Measurements from ENCODE around the gene PTPRM.

The PTPRM gene

DNA sequence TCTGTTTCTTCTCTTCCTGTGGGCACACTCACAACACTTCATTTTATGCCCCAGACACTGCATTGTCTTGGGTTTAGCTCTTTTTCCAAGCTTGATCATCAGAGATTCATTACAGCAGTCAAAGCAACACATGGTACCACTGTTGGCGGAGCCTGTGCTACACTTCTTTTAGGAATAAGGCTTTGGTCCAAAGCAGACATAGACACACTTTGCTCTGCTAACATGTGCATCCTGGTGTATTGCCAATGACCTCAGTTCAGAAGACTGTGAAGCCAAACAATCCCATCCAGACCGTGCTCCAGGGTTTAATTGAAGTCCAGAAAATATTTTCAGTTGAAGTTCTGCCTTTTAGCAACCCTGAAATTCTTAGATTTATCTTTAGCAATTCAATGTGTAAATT lies 687.5 kb downstream of the PTPRM start:
- ATAC-seq (ENCODE audit: insufficient read depth, low read depth), result no peak
- no peak overlapping the region for H3K27ac ChIP-seq (ENCODE audit: low read length)
- H3K4me2 ChIP-seq (ENCODE audit: insufficient read depth, low read length), result no peak overlapping the region

DNA sequence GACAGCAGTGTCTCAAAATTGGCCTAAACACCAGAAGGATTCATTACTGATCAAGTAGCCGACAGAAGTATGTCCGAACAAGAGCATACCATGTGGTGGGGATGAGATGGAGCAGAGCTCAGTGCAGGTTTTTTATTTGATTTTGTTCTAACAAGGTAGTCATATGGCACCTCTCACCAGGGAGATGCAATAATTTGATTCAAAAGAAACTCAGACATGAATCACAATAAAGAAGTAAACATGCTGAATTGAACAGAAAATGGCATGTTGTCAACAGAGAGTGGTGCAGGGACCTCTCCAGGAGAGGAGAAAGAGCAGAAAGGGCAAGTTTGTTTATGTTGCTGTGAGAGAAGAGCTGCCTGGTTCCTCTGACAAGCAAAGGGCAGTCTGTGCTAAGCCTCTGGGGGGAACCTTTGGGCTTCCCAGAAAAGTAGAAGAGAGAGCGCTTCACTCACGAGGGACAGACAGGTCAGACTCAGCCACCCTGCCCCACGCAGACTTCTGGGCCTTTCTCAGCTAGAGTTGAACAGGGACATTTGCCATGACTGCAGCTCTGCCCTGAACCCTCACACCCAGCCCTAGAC lies 690.8 kb downstream of the PTPRM start:
- Histone ChIP-seq H3K4me3 (ENCODE audit: low read depth in 1 of 2, low read length in 2 of 2) (no peak overlapping the region), H4K20me1 (ENCODE audit: insufficient read depth, low read length) (no peaks in the 10 kb centered on the region), H3K4me2 (ENCODE audit: insufficient read depth, low read length) (no peak overlapping the region), H2AFZ (ENCODE audit: low read depth, low read length) (no peak overlapping the region), H3K27ac (ENCODE audit: low read length) (no peak overlapping the region), H3K79me2 (ENCODE audit: insufficient read depth, low read length) (no peaks in the 10 kb centered on the region), H3K9ac (ENCODE audit: low read depth, low read length) (no peak overlapping the region), H3K9me3 (ENCODE audit: insufficient read depth, low read length, severe bottlenecking) (no peaks in the 10 kb centered on the region), H3K36me3 (ENCODE audit: insufficient read depth, low read length) (no peaks in the 10 kb centered on the region), H3K4me1 (ENCODE audit: insufficient read depth, low read length) (no peaks in the 10 kb centered on the region), H3K27me3 (ENCODE audit: insufficient read depth, low read length, poor library complexity) (peaks cover 3% of the 10 kb centered on the region)
- DNase-seq, result no peak
- TF ChIP-seq EZH2 (IDR thresholded peaks at IDR 0.05; ENCODE audit: borderline replicate concordance, low read depth, low read length, severe bottlenecking), result no peak
- TF ChIP-seq, protein P1, sequence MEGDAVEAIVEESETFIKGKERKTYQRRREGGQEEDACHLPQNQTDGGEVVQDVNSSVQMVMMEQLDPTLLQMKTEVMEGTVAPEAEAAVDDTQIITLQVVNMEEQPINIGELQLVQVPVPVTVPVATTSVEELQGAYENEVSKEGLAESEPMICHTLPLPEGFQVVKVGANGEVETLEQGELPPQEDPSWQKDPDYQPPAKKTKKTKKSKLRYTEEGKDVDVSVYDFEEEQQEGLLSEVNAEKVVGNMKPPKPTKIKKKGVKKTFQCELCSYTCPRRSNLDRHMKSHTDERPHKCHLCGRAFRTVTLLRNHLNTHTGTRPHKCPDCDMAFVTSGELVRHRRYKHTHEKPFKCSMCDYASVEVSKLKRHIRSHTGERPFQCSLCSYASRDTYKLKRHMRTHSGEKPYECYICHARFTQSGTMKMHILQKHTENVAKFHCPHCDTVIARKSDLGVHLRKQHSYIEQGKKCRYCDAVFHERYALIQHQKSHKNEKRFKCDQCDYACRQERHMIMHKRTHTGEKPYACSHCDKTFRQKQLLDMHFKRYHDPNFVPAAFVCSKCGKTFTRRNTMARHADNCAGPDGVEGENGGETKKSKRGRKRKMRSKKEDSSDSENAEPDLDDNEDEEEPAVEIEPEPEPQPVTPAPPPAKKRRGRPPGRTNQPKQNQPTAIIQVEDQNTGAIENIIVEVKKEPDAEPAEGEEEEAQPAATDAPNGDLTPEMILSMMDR (IDR thresholded peaks at IDR 0.05; ENCODE audit: borderline replicate concordance, extremely low read depth, low read length, poor library complexity, severe bottlenecking), result no peak
- ATAC-seq (ENCODE audit: insufficient read depth, low read depth), result no peak

More for the DNA sequence above, 687.5 kb downstream of the PTPRM start:
- no peak overlapping the region for H3K4me3 ChIP-seq (ENCODE audit: low read depth in 1 of 2, low read length in 2 of 2)
- H3K36me3 ChIP-seq (ENCODE audit: insufficient read depth, low read length), result no peaks in the 10 kb centered on the region
- H3K9ac ChIP-seq (ENCODE audit: low read depth, low read length), result no peak overlapping the region
- H2AFZ ChIP-seq (ENCODE audit: low read depth, low read length), result no peak overlapping the region
- H4K20me1 ChIP-seq (ENCODE audit: insufficient read depth, low read length), result no peaks in the 10 kb centered on the region
- no peaks in the 10 kb centered on the region for H3K79me2 ChIP-seq (ENCODE audit: insufficient read depth, low read length)
- H3K4me1 ChIP-seq (ENCODE audit: insufficient read depth, low read length), result no peaks in the 10 kb centered on the region
- no peak for DNase-seq
- TF ChIP-seq, protein P1 (IDR thresholded peaks at IDR 0.05; ENCODE audit: borderline replicate concordance, extremely low read depth, low read length, poor library complexity, severe bottlenecking), result no peak
- TF ChIP-seq EZH2 (IDR thresholded peaks at IDR 0.05; ENCODE audit: borderline replicate concordance, low read depth, low read length, severe bottlenecking), result no peak
- H3K27me3 ChIP-seq (ENCODE audit: insufficient read depth, low read length, poor library complexity), result peaks cover 3% of the 10 kb centered on the region
- no peaks in the 10 kb centered on the region for H3K9me3 ChIP-seq (ENCODE audit: insufficient read depth, low read length, severe bottlenecking)

DNA sequence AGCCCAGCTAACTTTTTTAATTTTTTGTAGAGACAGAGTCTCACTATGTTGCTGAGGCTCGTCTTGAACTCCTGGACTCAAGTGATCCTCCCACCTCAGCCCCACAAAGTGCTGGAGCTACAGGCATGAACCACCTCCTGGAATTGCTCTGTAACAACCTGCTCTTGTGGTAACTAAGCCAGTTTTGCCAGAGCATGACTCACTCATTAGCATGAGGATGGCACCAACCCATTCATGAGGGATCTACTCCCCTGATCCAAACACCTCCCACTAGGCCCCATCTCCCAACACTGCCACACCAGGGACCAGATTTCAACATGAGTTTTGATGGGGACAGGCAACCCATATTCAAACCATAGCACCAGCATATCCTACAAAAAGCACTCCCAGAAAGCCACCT lies 693.2 kb downstream of the PTPRM start:
- no peak overlapping the region for H3K27ac ChIP-seq (ENCODE audit: low read length)
- TF ChIP-seq EZH2 (IDR thresholded peaks at IDR 0.05; ENCODE audit: borderline replicate concordance, low read depth, low read length, severe bottlenecking), result no peak
- TF ChIP-seq, protein P1 (IDR thresholded peaks at IDR 0.05; ENCODE audit: borderline replicate concordance, extremely low read depth, low read length, poor library complexity, severe bottlenecking), result no peak
- no peaks in the 10 kb centered on the region for H3K36me3 ChIP-seq (ENCODE audit: insufficient read depth, low read length)

More for the DNA sequence above, 693.2 kb downstream of the PTPRM start:
- no peak overlapping the region for H3K4me3 ChIP-seq (ENCODE audit: low read depth in 1 of 2, low read length in 2 of 2)
- H3K79me2 ChIP-seq (ENCODE audit: insufficient read depth, low read length), result no peaks in the 10 kb centered on the region
- no peak overlapping the region for H3K9ac ChIP-seq (ENCODE audit: low read depth, low read length)
- H3K4me1 ChIP-seq (ENCODE audit: insufficient read depth, low read length), result no peaks in the 10 kb centered on the region
- no peak overlapping the region for H2AFZ ChIP-seq (ENCODE audit: low read depth, low read length)
- H3K4me2 ChIP-seq (ENCODE audit: insufficient read depth, low read length), result no peak overlapping the region
- peaks cover 3% of the 10 kb centered on the region for H3K27me3 ChIP-seq (ENCODE audit: insufficient read depth, low read length, poor library complexity)
- no peaks in the 10 kb centered on the region for H4K20me1 ChIP-seq (ENCODE audit: insufficient read depth, low read length)
- H3K9me3 ChIP-seq (ENCODE audit: insufficient read depth, low read length, severe bottlenecking), result no peaks in the 10 kb centered on the region
- DNase-seq (no peak), ATAC-seq (ENCODE audit: insufficient read depth, low read depth) (no peak)

Data from DND-41 (cell line).